ENCODE measurements around the gene ECHDC1.

The ECHDC1 gene

GRCh38 chr6:127276331-127276730, 67.1 kb downstream of the ECHDC1 start:
- Mint-ChIP-seq H3K4me3 (no peak overlapping the region), H3K27ac (no peak overlapping the region), H3K9me3 (no peaks in the 10 kb centered on the region)

DNA sequence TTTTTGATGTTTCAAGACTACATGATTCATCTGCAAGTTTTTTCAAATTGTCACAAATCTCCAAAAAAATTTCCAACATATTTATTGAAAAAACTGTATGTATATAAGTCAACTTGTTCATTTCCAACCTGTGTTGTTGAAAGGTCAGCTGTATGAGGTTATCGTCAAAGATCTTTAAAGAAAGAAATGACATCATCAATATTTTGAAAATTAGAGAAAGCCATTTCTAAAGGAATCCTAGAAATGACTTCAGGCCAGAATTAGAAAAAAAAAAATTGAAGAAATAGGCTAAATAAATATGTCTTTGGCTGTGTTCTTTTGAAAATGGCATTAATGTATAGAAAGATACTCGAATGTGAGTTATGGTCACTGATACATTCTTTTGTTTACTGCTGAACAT, 69.9 kb downstream of the ECHDC1 start:
- Mint-ChIP-seq H3K4me3 (no peak overlapping the region), H3K27ac (peak overlapping the region; percentile 43), H3K4me1 (peaks cover 55% of the 10 kb centered on the region)

More at GRCh38 chr6:127276331-127276730, 67.1 kb downstream of the ECHDC1 start:
- H3K4me1 Mint-ChIP-seq: peaks cover 40% of the 10 kb centered on the region
- no peaks in the 10 kb centered on the region for H3K27me3 Mint-ChIP-seq
- H3K36me3 Mint-ChIP-seq: peaks cover under 1% of the 10 kb centered on the region

DNA sequence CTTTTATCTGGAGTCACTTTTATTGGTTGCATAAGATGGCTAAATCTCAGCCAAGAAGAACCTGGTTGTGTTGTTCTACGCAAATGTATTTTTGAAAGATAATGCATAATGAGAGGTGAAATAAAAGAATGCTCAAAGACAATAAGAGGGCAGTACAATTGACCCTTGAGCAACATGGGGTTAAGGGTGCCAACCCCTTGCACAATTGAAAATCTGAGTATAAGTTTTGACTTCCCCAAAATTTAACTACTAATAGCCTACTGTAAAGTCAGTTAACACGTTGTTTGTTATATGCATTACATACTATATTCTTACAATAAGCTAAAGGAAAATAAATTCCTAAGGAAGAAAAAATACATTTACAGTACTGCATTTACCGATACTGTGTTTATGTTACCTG, 70.8 kb downstream of the ECHDC1 start:
- H3K27ac Mint-ChIP-seq: no peak overlapping the region
- no peaks in the 10 kb centered on the region for H3K27me3 Mint-ChIP-seq
- H3K9me3 Mint-ChIP-seq: no peaks in the 10 kb centered on the region
- H3K36me3 Mint-ChIP-seq: peaks cover 3% of the 10 kb centered on the region
- no peak overlapping the region for H3K4me3 Mint-ChIP-seq
- H3K4me1 Mint-ChIP-seq: peaks cover 63% of the 10 kb centered on the region

More for the DNA sequence above, 69.9 kb downstream of the ECHDC1 start:
- no peaks in the 10 kb centered on the region for H3K27me3 Mint-ChIP-seq
- no peaks in the 10 kb centered on the region for H3K9me3 Mint-ChIP-seq
- peaks cover 3% of the 10 kb centered on the region for H3K36me3 Mint-ChIP-seq

DNA sequence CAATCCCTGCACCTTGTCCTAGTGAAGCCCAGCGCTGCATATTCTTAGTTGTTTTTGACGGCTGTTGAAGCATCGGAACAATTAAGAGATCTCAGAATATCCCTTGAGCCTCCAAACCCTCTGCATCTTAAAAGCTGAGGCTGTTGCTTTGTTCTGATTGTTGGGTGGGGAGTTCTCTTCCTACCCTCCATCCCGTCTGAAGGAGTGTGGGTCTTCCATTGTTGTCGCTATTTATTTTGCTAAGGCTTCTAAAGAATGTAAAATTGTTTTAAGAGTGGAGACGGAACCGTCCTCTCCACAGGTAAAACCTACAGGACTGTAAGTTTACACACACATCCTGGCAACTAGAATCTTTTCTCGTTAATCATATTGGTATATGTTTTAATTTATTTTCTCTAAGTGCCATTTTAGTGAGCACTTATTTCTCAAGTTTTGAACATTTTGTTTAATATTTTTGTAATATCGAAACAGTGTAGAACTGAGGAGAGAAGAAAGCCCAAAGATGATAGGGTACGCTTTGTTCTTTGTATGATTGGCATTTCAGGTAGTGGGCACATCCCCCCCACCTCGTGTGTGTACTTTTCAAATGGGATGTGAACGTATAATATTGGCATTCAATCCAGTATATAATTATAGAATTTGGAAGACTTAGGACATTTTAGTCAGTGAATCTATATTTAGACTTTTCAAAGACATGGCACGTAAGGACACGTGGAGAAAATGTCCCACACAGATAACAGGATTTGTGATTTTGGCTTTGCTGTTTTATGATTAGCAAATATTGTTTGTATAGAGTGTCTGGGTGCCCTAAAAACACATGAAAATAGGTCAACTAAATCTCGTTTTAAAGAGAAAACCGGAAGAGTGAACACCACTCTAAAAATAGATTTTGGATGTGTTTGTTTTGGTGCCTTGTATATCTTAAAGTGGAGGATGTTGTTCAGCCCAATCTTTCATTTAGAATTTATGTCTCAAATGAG, 75.5 kb downstream of the ECHDC1 start:
- no peaks in the 10 kb centered on the region for H3K27me3 Mint-ChIP-seq
- H3K9me3 Mint-ChIP-seq: no peaks in the 10 kb centered on the region
- H3K36me3 Mint-ChIP-seq: peaks cover 3% of the 10 kb centered on the region
- peak overlapping the region; percentile 100 for H3K27ac Mint-ChIP-seq
- peak overlapping the region; percentile 98 for H3K4me3 Mint-ChIP-seq
- peaks cover 57% of the 10 kb centered on the region for H3K4me1 Mint-ChIP-seq

- no peaks in the 10 kb centered on the region for H3K27me3 Mint-ChIP-seq
- H3K4me1 Mint-ChIP-seq: peaks cover 50% of the 10 kb centered on the region
- peak overlapping the region; percentile 100 for H3K27ac Mint-ChIP-seq
- H3K9me3 Mint-ChIP-seq: no peaks in the 10 kb centered on the region
- peak overlapping the region; percentile 98 for H3K4me3 Mint-ChIP-seq
- peaks cover 3% of the 10 kb centered on the region for H3K36me3 Mint-ChIP-seq
Measured at GRCh38 chr6:127266892-127267645, 76.3 kb downstream of the ECHDC1 start.

DNA sequence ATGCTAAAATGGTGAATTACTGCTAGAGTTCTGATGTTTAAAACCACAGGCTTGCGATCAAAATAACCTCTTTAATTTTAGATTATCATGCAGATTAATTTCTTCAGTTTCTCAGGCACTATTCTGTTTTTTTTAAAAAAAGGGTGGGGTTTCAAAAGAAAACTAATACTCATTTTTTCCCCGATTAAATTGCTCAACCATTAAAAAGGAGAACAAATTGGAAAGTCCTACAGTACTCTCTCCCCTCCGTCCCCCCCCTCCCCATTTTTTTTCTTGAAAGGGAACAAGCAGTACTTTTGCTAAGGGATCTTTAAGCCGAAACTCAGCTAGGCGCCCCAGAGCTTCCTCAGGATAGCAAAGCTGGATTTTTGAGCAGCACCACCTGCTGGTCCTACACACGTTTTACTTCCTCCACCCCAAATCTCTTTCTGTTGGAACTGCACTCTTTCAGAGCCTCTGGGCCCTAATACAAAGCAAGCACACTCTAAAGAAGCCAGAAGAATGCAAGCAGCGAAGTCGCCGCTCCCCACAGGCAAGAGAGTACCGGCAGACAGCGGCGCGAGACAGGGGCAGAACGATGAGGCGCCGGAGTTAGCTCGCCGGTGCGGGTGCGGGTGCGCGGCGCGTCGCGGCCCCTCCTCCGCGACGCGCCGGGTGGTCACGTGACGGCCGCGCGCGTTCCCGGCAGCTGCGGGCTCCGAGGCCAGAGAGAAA, 77.1 kb downstream of the ECHDC1 start, which contains the start of gene RNF146:
Gene RNF146, plus strand, starts transcription at position 687 of the 714 bp plus-strand sequence. CDS start 13,475 bp downstream, outside the sequence.
- no peaks in the 10 kb centered on the region for H3K27me3 Mint-ChIP-seq
- peaks cover 46% of the 10 kb centered on the region for H3K4me1 Mint-ChIP-seq
- peak within 1 kb of the TSS; percentile 98 for H3K4me3 Mint-ChIP-seq
- H3K27ac Mint-ChIP-seq: peak within 1 kb of the TSS; percentile 100
- H3K9me3 Mint-ChIP-seq: no peaks in the 10 kb centered on the region
- peaks cover 3% of the 10 kb centered on the region for H3K36me3 Mint-ChIP-seq

- no peak overlapping the region for H3K27ac Mint-ChIP-seq
Measured at GRCh38 chr6:127263481-127263880, 79.9 kb downstream of the ECHDC1 start.

GRCh38 chr6:127262896-127263295, 80.5 kb downstream of the ECHDC1 start:
- no peaks in the 10 kb centered on the region for H3K9me3 Mint-ChIP-seq
- H3K4me3 Mint-ChIP-seq: no peak overlapping the region
- no peak overlapping the region for H3K27ac Mint-ChIP-seq
- no peaks in the 10 kb centered on the region for H3K36me3 Mint-ChIP-seq
- H3K4me1 Mint-ChIP-seq: peaks cover 16% of the 10 kb centered on the region
- peaks cover 3% of the 10 kb centered on the region for H3K27me3 Mint-ChIP-seq

More at GRCh38 chr6:127263481-127263880, 79.9 kb downstream of the ECHDC1 start:
- no peaks in the 10 kb centered on the region for H3K9me3 Mint-ChIP-seq
- H3K4me1 Mint-ChIP-seq: peaks cover 22% of the 10 kb centered on the region
- H3K27me3 Mint-ChIP-seq: peaks cover 3% of the 10 kb centered on the region
- no peaks in the 10 kb centered on the region for H3K36me3 Mint-ChIP-seq
- no peak overlapping the region for H3K4me3 Mint-ChIP-seq

GRCh38 chr6:127255286-127255685, 88.1 kb downstream of the ECHDC1 start:
- H3K27ac Mint-ChIP-seq: no peak overlapping the region
- H3K9me3 Mint-ChIP-seq: no peaks in the 10 kb centered on the region
- H3K27me3 Mint-ChIP-seq: peaks cover 4% of the 10 kb centered on the region
- no peaks in the 10 kb centered on the region for H3K36me3 Mint-ChIP-seq
- H3K4me3 Mint-ChIP-seq: no peak overlapping the region
- H3K4me1 Mint-ChIP-seq: no peaks in the 10 kb centered on the region

- H3K4me1 Mint-ChIP-seq: no peaks in the 10 kb centered on the region
- H3K27ac Mint-ChIP-seq: no peak overlapping the region
- H3K4me3 Mint-ChIP-seq: no peak overlapping the region
- no peaks in the 10 kb centered on the region for H3K36me3 Mint-ChIP-seq
- H3K27me3 Mint-ChIP-seq: peaks cover 2% of the 10 kb centered on the region
- no peaks in the 10 kb centered on the region for H3K9me3 Mint-ChIP-seq
Measured at GRCh38 chr6:127249621-127250020, 93.8 kb downstream of the ECHDC1 start.

- H3K4me1 Mint-ChIP-seq: no peaks in the 10 kb centered on the region
- H3K4me3 Mint-ChIP-seq: no peak overlapping the region
- H3K36me3 Mint-ChIP-seq: no peaks in the 10 kb centered on the region
- H3K27me3 Mint-ChIP-seq: peaks cover 2% of the 10 kb centered on the region
- H3K27ac Mint-ChIP-seq: no peak overlapping the region
- no peaks in the 10 kb centered on the region for H3K9me3 Mint-ChIP-seq
Measured at GRCh38 chr6:127247114-127248096, 96.0 kb downstream of the ECHDC1 start.

DNA sequence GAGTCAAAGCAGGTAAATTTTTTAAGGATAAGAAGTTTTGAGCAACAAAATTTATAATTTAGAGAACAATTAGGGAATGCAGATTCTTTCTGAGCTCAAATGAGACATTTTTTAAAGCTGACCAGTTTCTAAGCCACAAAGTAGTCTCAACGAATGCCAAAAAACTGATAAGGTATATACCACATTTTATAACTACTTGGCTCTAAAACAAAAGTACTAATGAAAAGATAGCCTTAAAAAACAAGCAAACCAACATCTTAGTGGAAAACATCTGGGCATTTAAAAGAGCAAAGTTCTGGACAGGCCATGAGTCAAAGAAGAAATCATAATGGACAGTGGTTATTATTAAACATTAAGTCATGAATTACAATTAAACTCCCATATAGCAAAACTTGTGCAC, 99.9 kb downstream of the ECHDC1 start:
- Mint-ChIP-seq H3K4me3 (no peak overlapping the region), H3K27me3 (peaks cover 4% of the 10 kb centered on the region), H3K27ac (no peak overlapping the region), H3K36me3 (no peaks in the 10 kb centered on the region), H3K4me1 (no peaks in the 10 kb centered on the region), H3K9me3 (no peaks in the 10 kb centered on the region)
